ENCODE measurements around the gene CAPRIN1. TPM values are rescaled to one million over a fixed set of nuclear protein-coding genes. Genes with fewer than 3 reads are reported as not detected.

The CAPRIN1 gene
- total and polyA plus RNA-seq, 2 of the 8 experiments (the other 6 are each of a cell fraction or from before 2014, with no cell fraction given): 221 to 317 TPM

DNA sequence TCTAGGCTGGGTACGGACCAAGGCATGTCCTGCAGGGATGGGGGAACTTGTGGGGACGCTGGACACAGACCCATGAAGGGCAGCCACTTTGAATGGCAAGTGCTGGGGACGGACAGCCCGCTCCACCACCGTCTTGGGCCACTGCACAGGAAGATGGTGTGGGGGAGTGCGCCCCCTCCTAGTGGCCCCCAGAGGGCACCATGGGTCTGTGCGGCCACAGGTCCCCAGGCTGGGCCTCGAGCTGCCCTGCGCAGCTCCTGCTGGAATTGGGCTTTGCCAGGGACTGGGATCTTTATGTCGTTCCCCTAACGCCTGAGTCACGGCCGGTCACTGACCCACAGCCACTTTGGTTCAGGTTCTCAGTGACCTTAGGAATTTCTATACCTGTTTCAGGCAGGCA lies 98.3 kb downstream of the CAPRIN1 start:
- Histone ChIP-seq H3K4me3 (ENCODE audit: extremely low read depth in 1 of 4, insufficient read depth in 2 of 4, low read depth in 3 of 4, low read length in 4 of 4) (no peak overlapping the region), H2AK5ac (ENCODE audit: low read depth, low read length) (no peak overlapping the region), H4K8ac (ENCODE audit: extremely low read depth, insufficient read depth, low read length) (no peak overlapping the region), H3K36me3 (ENCODE audit: control insufficient read depth in 2 of 4, insufficient read depth in 4 of 4, low read length in 3 of 4) (peaks cover 13 to 43% (median 27%) of the 10 kb centered on the region in 4 experiments), H4K5ac (ENCODE audit: insufficient read length, low read depth, low read length) (no peak overlapping the region), H3K56ac (replicated peaks; ENCODE audit: insufficient read length, low read depth, low read length) (no peak overlapping the region), H3K23ac (ENCODE audit: insufficient read length) (no peak overlapping the region), H2AFZ (ENCODE audit: low read length) (no peak overlapping the region), H3K18ac (ENCODE audit: extremely low read depth, low read length) (no peak overlapping the region), H4K91ac (replicated peaks; ENCODE audit: insufficient read length, low read length) (no peak overlapping the region), H2BK120ac (replicated peaks; ENCODE audit: low read depth, low read length) (no peak overlapping the region), H3K9ac (replicated peaks in 1 of 4; ENCODE audit: extremely low read depth in 1 of 4, low read depth in 3 of 4, low read length in 3 of 4) (no peak overlapping the region), H3K4me1 (replicated peaks in 1 of 4; ENCODE audit: control insufficient read depth in 3 of 4, insufficient read depth in 4 of 4, low read length in 3 of 4) (no peaks in the 10 kb centered on the region), H3K4me2 (ENCODE audit: insufficient read depth in 1 of 2, low read depth in 2 of 2, low read length in 2 of 2) (no peak overlapping the region), H4K20me1 (replicated peaks in 1 of 2; ENCODE audit: control insufficient read depth in 1 of 2, insufficient read depth in 2 of 2, low read length in 2 of 2) (peaks cover 11 to 17% of the 10 kb centered on the region in 2 experiments), H3K27ac (ENCODE audit: low read depth, low read length) (no peak overlapping the region), H3K4ac (replicated peaks; ENCODE audit: insufficient read length, low read depth, low read length) (no peak overlapping the region), H3K14ac (ENCODE audit: insufficient read length) (no peak overlapping the region), H2BK5ac (ENCODE audit: low read depth, low read length) (no peak overlapping the region), H2BK12ac (ENCODE audit: low read depth, low read length) (no peak overlapping the region), H3K79me2 (ENCODE audit: control insufficient read depth in 1 of 2, insufficient read depth in 2 of 2, low read length in 2 of 2) (no peaks in the 10 kb centered on the region), H3K9me3 (ENCODE audit: insufficient read depth in 2 of 2, low read depth in 1 of 2, low read length in 1 of 2) (no peaks in the 10 kb centered on the region), H2BK15ac (ENCODE audit: low read length) (no peak overlapping the region), H3K23me2 (ENCODE audit: low read depth, low read length) (no peaks in the 10 kb centered on the region), H3K79me1 (ENCODE audit: low read depth, low read length) (no peaks in the 10 kb centered on the region), H2BK20ac (ENCODE audit: low read length) (no peak overlapping the region), H3K27me3 (replicated peaks in 1 of 4; ENCODE audit: control insufficient read depth in 3 of 4, extremely low read depth in 1 of 4, insufficient read depth in 3 of 4, low read length in 3 of 4) (no peaks in the 10 kb centered on the region)
- 84% methylated on average over 12 of the region's 13 CpGs; no CpG with 5 or more reads in 1 of the 2 experiments for WGBS, 2 experiments (ENCODE audit: extremely low coverage in 1 of 2, insufficient coverage in 1 of 2, insufficient read length in 1 of 2, insufficient replicate concordance in 2 of 2, low coverage in 1 of 2, low lambda C conversion rate in 2 of 2, missing lambda C conversion rate in 1 of 2)
- POLR2A ChIA-PET (ENCODE audit: partially characterized antibody): interaction anchor here (1.0 to 1.4 kb wide), 3 partner anchors 20 to 216 kb away, joined by 3 to 5 read pairs (median 3); no protein-coding TSS in a partner anchor
- no peak for FAIRE-seq
- TF ChIP-seq, protein P1, sequence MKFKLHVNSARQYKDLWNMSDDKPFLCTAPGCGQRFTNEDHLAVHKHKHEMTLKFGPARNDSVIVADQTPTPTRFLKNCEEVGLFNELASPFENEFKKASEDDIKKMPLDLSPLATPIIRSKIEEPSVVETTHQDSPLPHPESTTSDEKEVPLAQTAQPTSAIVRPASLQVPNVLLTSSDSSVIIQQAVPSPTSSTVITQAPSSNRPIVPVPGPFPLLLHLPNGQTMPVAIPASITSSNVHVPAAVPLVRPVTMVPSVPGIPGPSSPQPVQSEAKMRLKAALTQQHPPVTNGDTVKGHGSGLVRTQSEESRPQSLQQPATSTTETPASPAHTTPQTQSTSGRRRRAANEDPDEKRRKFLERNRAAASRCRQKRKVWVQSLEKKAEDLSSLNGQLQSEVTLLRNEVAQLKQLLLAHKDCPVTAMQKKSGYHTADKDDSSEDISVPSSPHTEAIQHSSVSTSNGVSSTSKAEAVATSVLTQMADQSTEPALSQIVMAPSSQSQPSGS (IDR thresholded peaks at IDR 0.05; ENCODE audit: low read length): no peak
- TF ChIP-seq RAD21 (IDR thresholded peaks at IDR 0.05 in 1 of 2, conservative IDR thresholded peaks at IDR 0.05 in 1 of 2; ENCODE audit: low read depth in 2 of 2, low read length in 2 of 2) (peak; percentile 67 to 77), TCF12 (IDR thresholded peaks at IDR 0.05; ENCODE audit: low read depth, low read length) (no peak), POLR2AphosphoS5 (IDR thresholded peaks at IDR 0.05; ENCODE audit: low read depth, low read length) (0 out of 2 replicates have a peak, but pooled peaks have one; percentile 30)
- TF ChIP-seq, protein P2, sequence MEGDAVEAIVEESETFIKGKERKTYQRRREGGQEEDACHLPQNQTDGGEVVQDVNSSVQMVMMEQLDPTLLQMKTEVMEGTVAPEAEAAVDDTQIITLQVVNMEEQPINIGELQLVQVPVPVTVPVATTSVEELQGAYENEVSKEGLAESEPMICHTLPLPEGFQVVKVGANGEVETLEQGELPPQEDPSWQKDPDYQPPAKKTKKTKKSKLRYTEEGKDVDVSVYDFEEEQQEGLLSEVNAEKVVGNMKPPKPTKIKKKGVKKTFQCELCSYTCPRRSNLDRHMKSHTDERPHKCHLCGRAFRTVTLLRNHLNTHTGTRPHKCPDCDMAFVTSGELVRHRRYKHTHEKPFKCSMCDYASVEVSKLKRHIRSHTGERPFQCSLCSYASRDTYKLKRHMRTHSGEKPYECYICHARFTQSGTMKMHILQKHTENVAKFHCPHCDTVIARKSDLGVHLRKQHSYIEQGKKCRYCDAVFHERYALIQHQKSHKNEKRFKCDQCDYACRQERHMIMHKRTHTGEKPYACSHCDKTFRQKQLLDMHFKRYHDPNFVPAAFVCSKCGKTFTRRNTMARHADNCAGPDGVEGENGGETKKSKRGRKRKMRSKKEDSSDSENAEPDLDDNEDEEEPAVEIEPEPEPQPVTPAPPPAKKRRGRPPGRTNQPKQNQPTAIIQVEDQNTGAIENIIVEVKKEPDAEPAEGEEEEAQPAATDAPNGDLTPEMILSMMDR (IDR thresholded peaks at IDR 0.05; ENCODE audit: control extremely low read depth in 1 of 3, insufficient read depth in 1 of 3, low read depth in 1 of 3, low read length in 3 of 3): peak; percentile 61 to 70 (median 65)
- DNase-seq (ENCODE audit: low read depth in 1 of 2, low spot score in 2 of 2): peak in 1 of 2 experiments; percentile 59
- CTCF ChIA-PET (ENCODE audit: partially characterized antibody): interaction anchor here (0.6 to 11.3 kb wide), 27 partner anchors 8 to 344 kb away, joined by 3 to 89 read pairs (median 4); partner anchors contain the start of gene ABTB2
